ENCODE results near the gene IFI35. TPM values are rescaled to one million over a fixed set of nuclear protein-coding genes. Genes with fewer than 3 reads are reported as not detected.

The IFI35 gene
- total and polyA plus RNA-seq, 9 of the 15 experiments (the other 6 are each of a cell fraction or from before 2014, with no cell fraction given): 4.4 to 13.1 (median 10.2) TPM

- TF ChIP-seq ESRRA (IDR thresholded peaks at IDR 0.05; ENCODE audit: borderline replicate concordance, low read depth) (peak; percentile 87), MXI1 (IDR thresholded peaks at IDR 0.05; ENCODE audit: low read depth, low read length) (peak; percentile 92), CTCFL (IDR thresholded peaks at IDR 0.05; ENCODE audit: borderline replicate concordance, insufficient read depth, low read depth, low read length, poor library complexity, severe bottlenecking) (no peak), HCFC1 (IDR thresholded peaks at IDR 0.05; ENCODE audit: low read depth, low read length) (peak; percentile 95), ZNF311 (CRISPR knock-in tag; IDR thresholded peaks at IDR 0.05) (no peak), FIP1L1 (IDR thresholded peaks at IDR 0.05; ENCODE audit: low read depth, low read length, poor library complexity, severe bottlenecking) (no peak), CGGBP1 (CRISPR knock-in tag; IDR thresholded peaks at IDR 0.05) (no peak), ZNF609 (CRISPR knock-in tag; IDR thresholded peaks at IDR 0.05; ENCODE audit: borderline replicate concordance) (0 out of 2 replicates have a peak, but pooled peaks have one; percentile 35), MLLT1 (IDR thresholded peaks at IDR 0.05) (peak; percentile 13 to 69; a peak in 3 of 4 replicates), FOS (IDR thresholded peaks at IDR 0.05; ENCODE audit: extremely low read depth, insufficient read length) (peak; percentile 17), TEAD2 (tag; IDR thresholded peaks at IDR 0.05) (peak; percentile 57; the same call in 1 of the 2 replicates), POLR2H (tag; IDR thresholded peaks at IDR 0.05; ENCODE audit: low read depth) (peak; percentile 94), ZBTB43 (CRISPR knock-in tag; IDR thresholded peaks at IDR 0.05) (no peak)
These were observed 8.3 kb upstream of the IFI35 start, which contains the start of gene RPL27 (continued) for GRCh38 chr17:42997984-42998938.
